SH-SY5Y (cell line): Measurements from ENCODE around the gene PTBP1.

ENCODE experiments used
- GATA2 ChIP-seq: IDR thresholded peaks from 2 replicates; pipeline ENCODE4 v1.6.1; 2011; ENCODE audit warnings: mild to moderate bottlenecking, low read depth, low read length
- GATA3 ChIP-seq: IDR thresholded peaks from 2 replicates; pipeline ENCODE4 v1.6.1; 2011; ENCODE audit warnings: low read depth, mild to moderate bottlenecking, low read length, moderate library complexity

DNA sequence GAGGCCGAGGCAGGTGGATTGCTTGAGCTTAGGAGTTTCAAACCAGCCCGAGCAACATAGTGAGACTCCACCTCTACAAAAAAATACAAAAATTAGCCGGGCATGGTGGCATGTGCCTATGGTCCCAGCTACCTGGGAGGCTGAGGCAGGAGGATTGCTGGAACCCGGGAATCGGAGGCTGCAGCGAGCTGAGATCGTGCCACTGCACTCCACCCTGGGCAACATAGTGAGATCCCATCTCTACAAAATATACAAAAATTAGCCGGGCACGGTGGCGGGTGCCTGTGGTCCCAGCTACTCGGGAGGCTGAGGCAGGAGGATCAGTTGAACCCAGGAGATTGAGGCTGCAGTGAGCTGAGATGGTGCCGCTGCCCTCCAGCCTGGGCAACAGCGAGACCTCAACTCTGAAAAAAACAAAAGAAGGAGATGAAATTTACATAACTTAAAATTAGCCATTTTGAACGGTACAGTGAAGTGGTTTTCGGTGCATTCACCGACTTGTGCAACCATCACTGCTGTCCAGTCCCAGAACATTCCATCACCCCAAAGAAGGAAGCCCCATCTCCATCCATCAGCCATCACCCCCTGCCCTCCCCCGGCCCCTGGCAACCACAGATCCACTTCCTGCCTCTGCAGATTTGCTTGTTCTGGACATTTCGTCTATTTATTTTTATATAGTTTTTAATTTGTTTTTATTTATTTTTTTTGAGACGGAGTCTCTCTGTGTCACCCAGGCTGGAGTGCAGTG lies 28.8 kb downstream of the PTBP1 start:
- no peak for TF ChIP-seq GATA2
- no peak for TF ChIP-seq GATA3
